ENCODE data around the gene IP6K2. TPM values are rescaled to one million over a fixed set of nuclear protein-coding genes. Genes with fewer than 3 reads are reported as not detected.

IP6K2 gene
- total RNA-seq, 1 donor from 2014 or later: 94.1 TPM

DNA sequence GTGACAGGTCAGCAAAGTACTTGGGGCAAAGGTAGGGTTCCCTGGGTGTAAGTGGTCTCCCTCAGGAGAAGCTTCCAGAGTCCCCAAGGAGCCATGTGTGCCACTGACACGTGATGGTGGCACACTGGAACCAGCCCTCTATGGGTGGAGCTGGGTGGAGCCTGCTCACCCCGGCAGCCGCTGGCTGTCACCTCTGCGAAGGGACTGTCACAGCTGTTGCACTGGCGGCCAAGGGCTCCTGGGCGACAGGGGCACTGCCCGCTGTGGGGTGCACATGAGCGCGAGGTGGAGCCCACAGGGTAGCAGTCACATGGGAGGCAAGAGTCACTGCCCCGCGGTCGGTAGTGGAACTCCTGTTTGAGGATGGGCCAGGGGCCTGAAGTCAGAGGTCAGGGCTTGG, 66.3 kb downstream of the IP6K2 start:
- ChIA-PET CTCF (no interaction called here), POLR2A (no interaction called here)
- Mint-ChIP-seq H3K27ac (no peak overlapping the region), H3K4me1 (peaks cover 5% of the 10 kb centered on the region), H3K36me3 (ENCODE audit: low read depth) (no peaks in the 10 kb centered on the region), H3K27me3 (no peaks in the 10 kb centered on the region), H3K9me3 (no peaks in the 10 kb centered on the region), H3K4me3 (no peak overlapping the region)
- DNase-seq (no peak), ATAC-seq (ENCODE audit: low read depth) (no peak)
- intact Hi-C loops (cut with micrococcal nuclease): no loop called here
- TF ChIP-seq, protein P1, sequence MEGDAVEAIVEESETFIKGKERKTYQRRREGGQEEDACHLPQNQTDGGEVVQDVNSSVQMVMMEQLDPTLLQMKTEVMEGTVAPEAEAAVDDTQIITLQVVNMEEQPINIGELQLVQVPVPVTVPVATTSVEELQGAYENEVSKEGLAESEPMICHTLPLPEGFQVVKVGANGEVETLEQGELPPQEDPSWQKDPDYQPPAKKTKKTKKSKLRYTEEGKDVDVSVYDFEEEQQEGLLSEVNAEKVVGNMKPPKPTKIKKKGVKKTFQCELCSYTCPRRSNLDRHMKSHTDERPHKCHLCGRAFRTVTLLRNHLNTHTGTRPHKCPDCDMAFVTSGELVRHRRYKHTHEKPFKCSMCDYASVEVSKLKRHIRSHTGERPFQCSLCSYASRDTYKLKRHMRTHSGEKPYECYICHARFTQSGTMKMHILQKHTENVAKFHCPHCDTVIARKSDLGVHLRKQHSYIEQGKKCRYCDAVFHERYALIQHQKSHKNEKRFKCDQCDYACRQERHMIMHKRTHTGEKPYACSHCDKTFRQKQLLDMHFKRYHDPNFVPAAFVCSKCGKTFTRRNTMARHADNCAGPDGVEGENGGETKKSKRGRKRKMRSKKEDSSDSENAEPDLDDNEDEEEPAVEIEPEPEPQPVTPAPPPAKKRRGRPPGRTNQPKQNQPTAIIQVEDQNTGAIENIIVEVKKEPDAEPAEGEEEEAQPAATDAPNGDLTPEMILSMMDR (IDR thresholded peaks at IDR 0.05): no peak

DNA sequence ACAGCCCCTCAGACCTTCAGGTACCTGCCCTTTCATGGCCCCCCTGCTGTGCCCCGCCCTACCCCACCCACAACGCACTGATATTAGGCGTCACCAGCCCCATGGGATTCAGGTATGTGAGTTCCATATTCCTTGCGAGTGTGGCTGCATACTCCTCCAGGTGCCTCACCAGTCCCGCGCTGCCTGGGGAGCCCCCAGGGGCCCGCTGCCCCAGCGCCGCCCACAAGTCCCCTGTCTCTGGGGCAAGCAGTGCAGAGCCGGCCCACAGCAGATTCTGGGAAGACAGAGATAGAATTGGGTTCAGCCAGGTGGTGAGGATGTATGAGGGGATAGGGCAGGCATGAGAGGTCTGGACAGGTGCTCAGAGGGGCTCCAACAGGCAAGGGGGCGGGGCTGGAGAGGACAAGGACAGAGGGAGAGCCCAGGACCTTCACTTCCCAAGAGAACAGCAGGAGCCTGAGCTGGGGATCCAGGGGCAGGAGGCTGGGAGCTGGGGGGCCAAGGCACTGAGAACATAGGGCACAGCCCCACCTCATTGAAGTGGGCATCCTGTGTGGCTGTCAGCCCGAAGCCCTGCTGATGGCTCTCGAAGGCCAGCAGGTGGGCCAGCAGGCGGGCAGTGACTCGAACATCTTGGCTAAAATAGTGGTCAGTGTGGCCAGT, 68.7 kb downstream of the IP6K2 start:
- H3K4me3 Mint-ChIP-seq: no peak overlapping the region

DNA sequence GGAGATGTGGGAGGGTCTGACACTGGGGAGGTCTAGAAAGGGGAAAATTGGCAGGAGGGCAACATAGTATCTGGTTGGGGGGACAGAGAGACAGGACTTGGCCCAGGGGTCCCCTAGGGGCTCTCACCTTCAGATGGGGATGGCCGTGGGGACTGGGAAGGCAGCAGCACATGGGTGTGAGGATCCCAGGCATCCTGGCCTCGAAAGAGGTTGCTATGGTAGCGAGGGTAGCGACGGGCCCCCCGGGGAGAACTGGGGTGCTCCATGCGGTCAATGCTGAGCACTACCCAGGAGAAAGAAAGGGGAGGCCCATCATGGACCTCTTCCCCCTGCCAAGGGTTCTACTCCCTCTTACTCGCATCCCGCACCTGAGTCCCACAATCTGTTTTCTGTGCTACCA, 69.3 kb downstream of the IP6K2 start:
- Mint-ChIP-seq H3K27me3 (no peaks in the 10 kb centered on the region), H3K4me1 (no peaks in the 10 kb centered on the region), H3K27ac (no peak overlapping the region), H3K9me3 (no peaks in the 10 kb centered on the region), H3K36me3 (ENCODE audit: low read depth) (no peaks in the 10 kb centered on the region), H3K4me3 (no peak overlapping the region)
- ChIA-PET CTCF (no interaction called here), POLR2A (no interaction called here)
- ATAC-seq (ENCODE audit: low read depth) (no peak), DNase-seq (no peak)
- intact Hi-C loops (cut with micrococcal nuclease): no loop called here
- TF ChIP-seq, protein P1 (IDR thresholded peaks at IDR 0.05): no peak

More for the DNA sequence above, 68.7 kb downstream of the IP6K2 start:
- Mint-ChIP-seq H3K9me3 (no peaks in the 10 kb centered on the region), H3K4me1 (no peaks in the 10 kb centered on the region), H3K27ac (no peak overlapping the region), H3K27me3 (no peaks in the 10 kb centered on the region), H3K36me3 (ENCODE audit: low read depth) (no peaks in the 10 kb centered on the region)
- POLR2A ChIA-PET: no interaction called here
- intact Hi-C loops (cut with micrococcal nuclease): no loop called here
- TF ChIP-seq, protein P1 (IDR thresholded peaks at IDR 0.05): no peak
- ATAC-seq (ENCODE audit: low read depth) (no peak), DNase-seq (no peak)
- CTCF ChIA-PET: no interaction called here

DNA sequence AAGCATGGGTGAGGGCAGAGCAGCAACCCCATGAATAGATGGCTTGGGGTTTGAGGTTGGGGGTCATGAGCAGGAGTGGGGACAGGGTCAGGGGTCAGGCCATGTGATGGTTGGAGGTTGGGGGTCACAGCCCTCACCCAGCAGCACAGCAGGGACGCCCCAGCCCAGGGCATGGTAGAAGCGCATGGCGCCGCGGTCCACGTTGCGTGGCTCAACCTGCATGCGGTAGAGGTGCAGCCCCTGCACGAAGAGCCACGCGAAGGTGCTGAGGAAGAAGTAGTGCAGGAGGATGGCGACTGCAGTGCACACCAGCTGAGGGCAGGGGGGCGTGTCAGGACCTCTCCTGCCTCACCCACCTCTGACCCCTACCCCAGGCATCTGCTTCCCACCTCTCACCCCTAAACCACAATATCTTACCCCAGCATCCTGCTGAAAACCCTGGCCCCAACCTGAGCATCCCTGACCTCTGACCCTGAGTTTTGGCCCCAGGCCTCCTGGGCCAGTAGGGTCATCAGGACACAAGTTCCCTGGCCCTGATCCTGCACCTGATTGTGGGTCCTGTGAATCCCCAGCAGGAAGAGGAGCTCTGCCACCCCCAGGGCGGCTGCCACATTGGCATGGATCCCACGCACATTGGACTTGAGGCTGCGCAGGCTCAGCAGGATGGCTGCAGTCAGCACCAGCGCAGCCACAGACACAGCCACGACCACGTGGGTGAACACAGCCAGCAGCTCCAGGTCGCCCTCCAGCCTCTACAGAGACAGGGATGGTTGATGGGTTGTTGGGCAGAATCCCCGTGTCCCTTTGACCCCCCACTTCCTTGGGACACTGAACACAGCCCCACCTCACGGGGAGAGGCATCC, 71.9 kb downstream of the IP6K2 start:
- no peaks in the 10 kb centered on the region for H3K36me3 Mint-ChIP-seq (ENCODE audit: low read depth)
- POLR2A ChIA-PET: no interaction called here
- H3K27me3 Mint-ChIP-seq: no peaks in the 10 kb centered on the region
- CTCF ChIA-PET: no interaction called here
- TF ChIP-seq, protein P1 (IDR thresholded peaks at IDR 0.05): no peak
- ATAC-seq (ENCODE audit: low read depth) (no peak), DNase-seq (no peak)
- no peaks in the 10 kb centered on the region for H3K9me3 Mint-ChIP-seq
- intact Hi-C loops (cut with micrococcal nuclease): no loop called here
- no peak overlapping the region for H3K27ac Mint-ChIP-seq
- no peaks in the 10 kb centered on the region for H3K4me1 Mint-ChIP-seq
- H3K4me3 Mint-ChIP-seq: no peak overlapping the region

DNA sequence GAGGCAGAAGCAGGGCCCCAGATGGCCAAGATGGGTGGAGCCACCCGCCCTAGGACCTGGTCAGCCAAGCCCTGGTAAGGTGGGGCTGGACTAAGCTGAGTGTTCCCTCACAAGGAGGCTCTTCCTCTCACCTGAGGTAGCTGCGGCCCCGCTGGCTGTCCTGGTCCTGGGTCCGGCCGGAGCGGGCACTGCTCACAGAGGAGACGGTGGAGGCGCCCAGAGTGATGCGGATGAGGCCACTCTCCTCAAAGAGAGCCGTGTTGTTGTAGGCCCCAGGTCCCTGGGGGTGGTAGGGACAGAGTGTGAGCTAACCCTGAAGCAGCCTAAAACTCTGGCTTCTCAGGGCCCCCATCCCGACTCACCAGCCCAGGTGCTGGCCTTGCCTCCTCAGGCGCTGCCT, 74.4 kb downstream of the IP6K2 start:
- TF ChIP-seq, protein P1 (IDR thresholded peaks at IDR 0.05): no peak
- Mint-ChIP-seq H3K36me3 (ENCODE audit: low read depth) (no peaks in the 10 kb centered on the region), H3K4me1 (no peaks in the 10 kb centered on the region), H3K27me3 (no peaks in the 10 kb centered on the region), H3K4me3 (no peak overlapping the region), H3K27ac (no peak overlapping the region), H3K9me3 (no peaks in the 10 kb centered on the region)
- DNase-seq (no peak), ATAC-seq (ENCODE audit: low read depth) (no peak)
- ChIA-PET CTCF (no interaction called here), POLR2A (no interaction called here)
- intact Hi-C loops (cut with micrococcal nuclease): no loop called here

Data from activated B cell treated with CpG ODN at 0.5 μM for 24 hours (primary cell).